Measurements from ENCODE around the gene JUND.
A peak's percentile ranks its signal among the peaks of the same experiment; 100 is the strongest.

JUND gene

GRCh38 chr19:18266771-18267686 is 14.4 kb downstream of the JUND start:
- DNase-seq: no peak

- no peak for DNase-seq
Measured at GRCh38 chr19:18265582-18265981, 15.8 kb downstream of the JUND start.

- DNase-seq: no peak
Measured at GRCh38 chr19:18264971-18265540, 16.4 kb downstream of the JUND start.

GRCh38 chr19:18264137-18264854 is 17.1 kb downstream of the JUND start:
- no peak for DNase-seq

DNA sequence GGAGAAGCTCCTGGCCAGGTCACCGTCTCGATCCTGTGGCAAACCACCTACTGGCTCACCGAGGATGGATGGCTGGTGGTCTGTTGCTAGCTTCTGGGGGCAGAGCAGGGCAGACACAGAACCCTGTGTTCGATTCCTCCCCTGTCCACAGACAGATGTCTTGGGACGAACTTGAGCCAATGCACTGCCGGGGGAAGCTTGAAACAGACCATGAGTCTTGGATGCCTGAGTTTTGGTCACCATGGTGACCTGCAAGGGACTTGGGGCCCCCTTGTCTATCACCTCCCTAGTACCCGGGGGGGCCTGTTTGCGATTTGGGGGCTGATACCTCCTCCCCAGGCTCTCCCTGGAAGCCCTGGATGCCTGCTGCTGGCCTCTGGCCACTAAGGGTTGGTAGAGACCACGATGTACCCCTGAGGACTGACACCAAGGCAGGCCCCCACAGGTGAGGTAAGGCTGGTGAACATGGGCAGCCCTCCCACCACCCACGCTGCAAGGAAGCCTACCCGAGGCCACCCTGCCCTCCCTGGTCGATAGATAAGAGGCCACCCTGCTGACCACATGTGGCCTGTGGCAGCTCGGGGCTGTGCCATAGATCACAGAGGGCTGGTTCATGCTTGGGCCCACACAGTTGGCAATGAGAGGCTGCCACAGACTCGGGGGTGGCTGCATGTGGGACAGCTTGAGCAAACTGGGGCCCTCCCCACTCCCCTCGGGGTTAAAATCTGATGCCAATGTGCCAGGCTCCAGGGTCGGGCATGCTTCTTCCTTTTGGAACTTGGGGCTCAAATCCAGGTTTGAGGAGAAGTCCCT is 17.9 kb downstream of the JUND start:
- no peak for DNase-seq

- DNase-seq: no peak
Measured at GRCh38 chr19:18262917-18263316, 18.5 kb downstream of the JUND start.

- DNase-seq: no peak
Measured at GRCh38 chr19:18262144-18262543, 19.3 kb downstream of the JUND start.

GRCh38 chr19:18261474-18261873 is 19.9 kb downstream of the JUND start:
- no peak for DNase-seq

GRCh38 chr19:18259893-18260292 is 21.5 kb downstream of the JUND start:
- no peak for DNase-seq

DNA sequence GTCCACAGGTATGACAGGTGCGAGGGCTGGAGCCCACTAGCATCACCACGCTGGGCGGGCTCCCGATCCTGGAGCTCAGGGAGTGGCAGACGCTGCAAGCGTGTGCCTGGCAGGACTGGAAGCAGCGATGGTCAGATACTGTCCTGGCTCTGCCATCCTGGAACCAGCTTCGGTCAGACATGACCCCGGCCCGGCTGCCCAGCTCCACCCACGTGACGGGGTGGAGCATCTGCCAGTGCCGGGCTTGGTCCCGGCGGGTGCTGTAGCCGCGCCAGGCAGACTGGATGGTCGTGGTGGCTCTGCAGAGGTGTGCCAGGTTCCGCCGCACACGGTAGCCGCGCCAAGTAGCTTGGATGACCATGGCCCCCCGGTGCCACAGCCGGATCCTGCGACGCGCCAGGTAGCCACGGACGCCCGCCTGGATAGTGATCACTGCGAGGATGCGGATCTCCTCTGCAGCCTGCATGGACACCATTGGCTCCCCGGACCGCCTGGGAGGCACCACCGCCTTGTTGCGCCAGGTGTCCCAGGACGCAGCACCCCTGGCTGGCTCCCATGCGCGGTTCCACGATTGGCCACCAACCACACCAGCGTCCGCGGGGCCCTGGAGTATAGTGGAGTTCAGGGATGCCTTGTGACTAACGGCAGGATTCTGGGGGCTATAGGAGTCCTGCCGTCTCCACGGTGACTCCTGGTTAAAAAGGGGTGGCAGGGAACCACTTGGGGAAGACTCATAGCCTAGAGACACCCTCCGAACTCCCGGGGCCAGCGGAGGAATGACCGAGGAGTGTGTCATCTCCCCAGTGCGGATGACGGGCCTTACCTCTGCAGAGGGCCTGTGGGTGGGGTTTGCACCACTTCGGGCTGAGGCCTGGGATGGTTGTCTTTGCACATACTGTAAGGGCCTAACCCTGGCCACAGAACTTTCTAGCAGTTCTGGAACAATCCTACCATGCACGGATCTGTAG is 23.6 kb downstream of the JUND start:
- no peak for DNase-seq

- DNase-seq: no peak
Measured at GRCh38 chr19:18254546-18255503, 26.6 kb downstream of the JUND start.

DNA sequence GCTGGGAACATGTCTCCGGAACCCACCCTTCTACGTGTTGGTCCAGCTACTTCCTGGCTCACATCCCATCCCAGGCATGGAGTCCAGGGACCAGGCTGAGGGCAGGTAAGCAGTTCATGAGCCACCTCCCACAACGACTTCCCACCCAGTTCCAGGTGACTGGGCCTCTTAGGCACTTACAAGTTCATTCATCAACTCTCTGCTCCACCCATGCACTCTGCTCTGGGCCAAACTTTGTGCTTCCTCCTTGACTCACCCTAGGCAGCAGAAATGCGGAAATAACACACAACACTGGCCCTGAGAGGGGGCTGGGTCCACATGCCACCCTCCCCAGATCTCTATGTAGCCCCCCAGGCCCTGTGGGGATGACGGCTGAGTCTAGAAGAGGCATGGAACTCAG is 27.7 kb downstream of the JUND start:
- DNase-seq: no peak

GRCh38 chr19:18253130-18253529 is 28.3 kb downstream of the JUND start:
- no peak for DNase-seq

GRCh38 chr19:18252370-18252717 is 29.1 kb downstream of the JUND start:
- no peak for DNase-seq

DNA sequence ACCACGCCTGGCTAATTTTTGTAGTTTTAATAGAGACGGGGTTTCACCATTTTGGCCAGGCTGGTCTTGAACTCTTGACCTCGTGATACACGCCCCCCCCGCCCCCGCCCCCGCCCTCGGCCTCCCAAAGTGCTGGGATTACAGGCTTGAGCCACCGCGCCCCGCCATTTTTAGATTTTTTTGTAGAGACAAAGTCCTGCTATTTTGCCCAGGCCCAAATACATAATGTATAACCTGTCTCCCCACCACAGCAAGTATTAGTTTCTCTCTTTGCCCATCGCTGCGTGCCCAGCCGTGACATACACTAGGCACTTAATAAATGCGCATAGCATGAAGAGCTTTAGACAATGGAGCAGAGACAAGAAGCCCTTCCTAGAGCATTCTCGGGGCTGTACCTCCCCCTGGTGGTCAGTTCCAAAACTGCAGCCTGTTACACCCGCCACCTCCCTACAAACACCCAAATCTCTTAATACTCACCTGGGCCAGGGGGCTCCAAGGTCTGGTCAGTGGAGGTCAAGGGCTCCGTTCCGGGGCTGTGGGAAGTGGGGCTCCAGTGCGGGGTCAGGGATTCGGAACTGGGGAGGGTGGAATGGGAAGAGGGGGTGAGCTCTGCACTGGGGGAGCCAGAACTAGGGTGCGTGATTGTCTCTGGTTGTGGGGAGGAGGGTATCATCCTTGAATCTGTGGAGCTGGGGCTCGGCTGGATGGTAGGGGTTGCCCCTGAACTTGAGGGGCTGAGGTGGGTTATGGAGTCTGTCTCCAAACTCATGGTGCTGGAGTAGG is 29.6 kb downstream of the JUND start:
- peak; percentile 82 for DNase-seq

- DNase-seq: no peak
Measured at GRCh38 chr19:18249834-18250233, 31.6 kb downstream of the JUND start.

GRCh38 chr19:18245297-18245696 is 36.1 kb downstream of the JUND start:
- no peak for DNase-seq

GRCh38 chr19:18239303-18239702 is 42.1 kb downstream of the JUND start:
- DNase-seq: no peak

- no peak for DNase-seq
Measured at GRCh38 chr19:18234194-18234593, 47.2 kb downstream of the JUND start.
